Gastrocnemius medialis (tissue), 4 donors: ENCODE results near the gene SLC35E1.

ENCODE experiments used
- CTCF ChIP-seq, 5 experiments: fragments of 450-650 bp in 3 of 5; fragments of 200-600 bp in 2 of 5; sonication (generic) in 2 of 5; IDR thresholded peaks in 4 of 5; conservative IDR thresholded peaks in 1 of 5; 1 replicate in 4 of 5; 2 replicates in 1 of 5; pipeline ENCODE4 v1.5.1; 2016 to 2019; ENCODE audit warnings: antibody characterized with exemption in 5 of 5, mild to moderate bottlenecking in 3 of 5, moderate library complexity in 3 of 5
- POLR2A ChIP-seq, 2 donors: fragments of 450-650 bp; IDR thresholded peaks; one replicate each; pipeline ENCODE4 v1.6.1; 2017; ENCODE audit warnings: antibody characterized with exemption in 2 of 2, mild to moderate bottlenecking in 2 of 2, moderate library complexity in 2 of 2

GRCh38 chr19:16531380-16531669 is 40.9 kb downstream of the SLC35E1 start:
- TF ChIP-seq CTCF (IDR thresholded peaks at IDR 0.05 in 4 of 5, conservative IDR thresholded peaks at IDR 0.05 in 1 of 5) (no peak), POLR2A (IDR thresholded peaks at IDR 0.05) (no peak)
